Measurements from ENCODE around the gene CORIN. TPM values are rescaled to one million over a fixed set of nuclear protein-coding genes. Genes with fewer than 3 reads are reported as not detected.

The CORIN gene
- total and polyA plus RNA-seq, 11 donors: 5.6 to 130 (median 40.1) TPM

DNA sequence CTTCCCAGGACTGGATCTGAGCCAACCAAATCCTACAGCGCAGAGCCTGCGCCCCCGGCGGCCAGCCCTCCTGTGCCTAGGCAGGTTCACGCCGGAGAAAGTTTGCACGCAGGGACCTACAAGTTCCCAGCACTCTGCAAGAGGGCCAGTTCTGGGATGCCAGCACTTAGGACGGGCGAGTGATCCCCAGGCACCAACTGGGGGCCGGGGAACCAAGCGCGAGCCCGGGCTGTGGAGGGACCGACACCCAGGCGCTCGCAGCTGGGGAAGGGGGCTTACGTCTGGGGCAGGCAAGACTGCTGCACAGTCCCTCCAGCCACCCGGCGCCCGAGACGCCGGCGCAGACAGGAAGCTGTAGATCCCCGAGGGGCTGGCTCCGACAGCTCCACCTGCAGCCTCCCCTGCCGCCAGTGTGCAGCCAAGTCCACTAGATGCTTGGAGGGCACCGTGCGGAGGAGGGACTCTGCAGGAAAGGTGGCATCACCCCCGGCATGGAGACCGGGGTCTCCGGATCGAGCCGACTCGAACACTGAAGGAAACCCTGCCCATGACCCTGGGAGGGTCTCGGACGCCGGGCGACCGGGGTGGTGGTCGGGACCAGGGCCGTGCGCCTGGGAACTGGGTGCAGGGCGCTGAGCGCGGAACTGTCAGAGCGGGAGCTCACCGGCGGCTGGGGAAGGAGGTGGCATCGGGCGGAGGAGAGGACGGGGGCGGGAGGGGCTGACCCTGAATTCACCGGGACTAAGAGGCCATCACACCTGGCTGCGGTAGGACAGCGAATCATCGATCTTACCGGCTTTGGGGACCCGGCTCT, 566 bp downstream of the CORIN start:
- H3K4me3 ChIP-seq: peak overlapping the region; percentile 41 to 81 (median 60)
- peak; percentile 47 to 77 (median 64) for ATAC-seq
- DNase-seq: peak; percentile 17 to 77 (median 70)
- H3K27me3 ChIP-seq: peaks cover 0 to 14% (median 0%) of the 10 kb centered on the region in 9 donors
- 0 to 2% (median 1%) methylated on average over 28 to 58 of the region's 58 CpGs for WGBS, 4 donors
- intact Hi-C loops (cut with DNase I): loop anchor here in 9 of 10 donors (2.0 to 10.0 kb wide), 5 partner anchors 90 to 150 kb away; no protein-coding TSS in a partner anchor
- H3K27ac ChIP-seq: peak overlapping the region in 11 of 12 donors; percentile 12 to 87 (median 68)
- peaks cover 0 to 9% (median 2%) of the 10 kb centered on the region in 12 donors for H3K9me3 ChIP-seq
- no peaks in the 10 kb centered on the region for H3K36me3 ChIP-seq
- TF ChIP-seq, protein P1, sequence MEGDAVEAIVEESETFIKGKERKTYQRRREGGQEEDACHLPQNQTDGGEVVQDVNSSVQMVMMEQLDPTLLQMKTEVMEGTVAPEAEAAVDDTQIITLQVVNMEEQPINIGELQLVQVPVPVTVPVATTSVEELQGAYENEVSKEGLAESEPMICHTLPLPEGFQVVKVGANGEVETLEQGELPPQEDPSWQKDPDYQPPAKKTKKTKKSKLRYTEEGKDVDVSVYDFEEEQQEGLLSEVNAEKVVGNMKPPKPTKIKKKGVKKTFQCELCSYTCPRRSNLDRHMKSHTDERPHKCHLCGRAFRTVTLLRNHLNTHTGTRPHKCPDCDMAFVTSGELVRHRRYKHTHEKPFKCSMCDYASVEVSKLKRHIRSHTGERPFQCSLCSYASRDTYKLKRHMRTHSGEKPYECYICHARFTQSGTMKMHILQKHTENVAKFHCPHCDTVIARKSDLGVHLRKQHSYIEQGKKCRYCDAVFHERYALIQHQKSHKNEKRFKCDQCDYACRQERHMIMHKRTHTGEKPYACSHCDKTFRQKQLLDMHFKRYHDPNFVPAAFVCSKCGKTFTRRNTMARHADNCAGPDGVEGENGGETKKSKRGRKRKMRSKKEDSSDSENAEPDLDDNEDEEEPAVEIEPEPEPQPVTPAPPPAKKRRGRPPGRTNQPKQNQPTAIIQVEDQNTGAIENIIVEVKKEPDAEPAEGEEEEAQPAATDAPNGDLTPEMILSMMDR (IDR thresholded peaks at IDR 0.05): no peak
- TF ChIP-seq POLR2A (IDR thresholded peaks at IDR 0.05): no peak
- H3K4me1 ChIP-seq: peaks cover 0 to 39% (median 18%) of the 10 kb centered on the region in 12 donors

- Histone ChIP-seq H3K36me3 (no peaks in the 10 kb centered on the region), H3K9me3 (peaks cover 0 to 9% (median 2%) of the 10 kb centered on the region in 12 donors), H3K27me3 (peaks cover 0 to 14% (median 0%) of the 10 kb centered on the region in 9 donors), H3K4me1 (peaks cover 0 to 39% (median 18%) of the 10 kb centered on the region in 12 donors), H3K27ac (peak overlapping the region in 10 of 12 donors; percentile 49 to 87 (median 74)), H3K4me3 (peak overlapping the region; percentile 41 to 81 (median 60))
- TF ChIP-seq POLR2A (IDR thresholded peaks at IDR 0.05): peak in 1 of 2 donors; percentile 31
- TF ChIP-seq, protein P1 (IDR thresholded peaks at IDR 0.05): peak; percentile 49 to 79 (median 70)
- 0 to 1% (median 1%) methylated on average over 10 to 27 of the region's 27 CpGs for WGBS, 4 donors
- DNase-seq (peak; percentile 77 to 92 (median 85)), ATAC-seq (peak; percentile 91 to 96 (median 96))
- intact Hi-C loops (cut with DNase I): loop anchor here (1.0 to 10.0 kb wide), 7 partner anchors 89 to 149 kb away; no protein-coding TSS in a partner anchor
These were observed 1.2 kb downstream of the CORIN start for GRCh38 chr4:47836641-47837093.

DNA sequence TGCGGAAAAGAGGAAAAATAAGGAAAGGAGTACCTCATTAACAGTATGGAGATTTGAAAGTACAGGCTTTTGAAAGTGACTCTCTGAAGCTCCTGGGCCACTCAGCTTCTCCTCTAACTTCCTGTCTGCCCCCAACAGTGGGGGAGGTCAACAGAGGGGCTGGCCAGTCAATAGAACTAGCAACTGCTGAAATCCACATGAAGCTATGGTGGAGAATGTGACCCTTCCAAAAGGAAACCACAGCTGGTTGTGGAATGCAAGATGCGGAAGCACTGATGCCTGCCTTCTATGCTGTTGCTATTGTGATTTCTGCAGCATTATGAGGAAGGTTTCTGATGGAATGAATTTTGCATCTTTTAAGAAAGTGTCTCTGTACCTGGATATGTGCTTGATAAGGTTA, 2.4 kb downstream of the CORIN start:
- no peak for ATAC-seq
- Histone ChIP-seq H3K4me3 (peak overlapping the region in 4 of 12 donors; percentile 57 to 81 (median 62)), H3K4me1 (peaks cover 0 to 39% (median 18%) of the 10 kb centered on the region in 12 donors), H3K27ac (peak overlapping the region in 6 of 12 donors; percentile 65 to 87 (median 82)), H3K27me3 (peaks cover 0 to 14% (median 0%) of the 10 kb centered on the region in 9 donors), H3K36me3 (no peaks in the 10 kb centered on the region), H3K9me3 (peaks cover 0 to 9% (median 2%) of the 10 kb centered on the region in 12 donors)
- intact Hi-C loops (cut with DNase I): loop anchor here in 7 of 10 donors (1.0 to 10.0 kb wide), 5 partner anchors 88 to 148 kb away; no protein-coding TSS in a partner anchor
- 72 to 75% (median 75%) methylated on average over 2 of the region's 2 CpGs for WGBS, 4 donors
- DNase-seq: no peak
- TF ChIP-seq, protein P1 (IDR thresholded peaks at IDR 0.05): no peak
- no peak for TF ChIP-seq POLR2A (IDR thresholded peaks at IDR 0.05)
